ENCODE measurements around the gene CAMSAP3. TPM values are rescaled to one million over a fixed set of nuclear protein-coding genes. Genes with fewer than 3 reads are reported as not detected.

Gene CAMSAP3
- total RNA-seq, 1 donor from 2014 or later = 28.6 TPM

DNA sequence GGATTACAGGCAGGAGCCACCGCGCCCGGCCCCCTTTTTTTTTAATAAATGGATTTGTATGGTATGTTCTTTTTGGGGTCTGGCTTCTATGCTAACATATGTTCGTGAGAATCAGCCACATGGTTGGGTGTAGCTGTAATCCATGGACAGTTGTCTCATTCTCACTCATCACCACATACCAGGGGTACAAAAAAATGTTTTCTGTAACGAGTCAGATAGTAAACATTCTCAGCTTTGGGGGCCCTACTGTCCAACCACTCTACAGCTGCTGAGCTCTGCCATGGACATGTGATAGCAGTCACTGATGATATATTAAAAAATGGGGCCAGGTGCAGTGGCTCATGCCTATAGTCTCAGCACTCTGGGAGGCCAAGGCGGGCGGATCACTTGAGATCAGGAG, 68.0 kb downstream of the CAMSAP3 start:
- no peak for DNase-seq (ENCODE audit: extremely low spot score, unreplicated experiment)
- no peak overlapping the region for H3K4me3 Mint-ChIP-seq
- no peaks in the 10 kb centered on the region for H3K36me3 Mint-ChIP-seq
- H3K27me3 Mint-ChIP-seq = peaks cover 10% of the 10 kb centered on the region
- no peaks in the 10 kb centered on the region for H3K9me3 Mint-ChIP-seq
- TF ChIP-seq CTCF (conservative IDR thresholded peaks at IDR 0.05) = no peak
- no peaks in the 10 kb centered on the region for H3K4me1 Mint-ChIP-seq (ENCODE audit: unreplicated experiment)
- H3K27ac Mint-ChIP-seq = no peak overlapping the region

DNA sequence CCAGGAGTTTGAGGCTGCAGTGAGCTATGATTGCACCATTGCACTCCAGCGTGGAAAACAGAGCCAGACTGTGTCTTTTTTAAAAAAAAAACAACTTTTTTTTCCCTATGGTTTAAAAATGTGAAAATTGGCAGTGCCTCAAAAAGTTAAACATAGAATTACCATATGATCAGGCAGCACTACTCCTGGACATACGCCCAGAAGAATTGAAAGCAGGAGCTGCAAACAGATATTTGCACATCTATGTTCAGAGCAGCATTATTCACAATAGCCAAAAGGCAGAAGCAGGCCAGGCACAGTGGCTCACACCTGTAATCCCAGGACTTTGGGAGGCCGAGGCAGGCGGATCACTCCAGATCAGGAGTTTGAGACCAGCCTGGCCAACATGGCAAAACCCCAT, 69.4 kb downstream of the CAMSAP3 start:
- Mint-ChIP-seq H3K4me3 (no peak overlapping the region), H3K27ac (no peak overlapping the region), H3K9me3 (no peaks in the 10 kb centered on the region), H3K36me3 (no peaks in the 10 kb centered on the region), H3K4me1 (ENCODE audit: unreplicated experiment) (no peaks in the 10 kb centered on the region), H3K27me3 (peaks cover 20% of the 10 kb centered on the region)
- TF ChIP-seq CTCF (conservative IDR thresholded peaks at IDR 0.05) = no peak
- no peak for DNase-seq (ENCODE audit: extremely low spot score, unreplicated experiment)

Small RNAs within 50 kb of the gene (microRNA-seq; reads per million reads assigned to microRNA genes)
- 1.9 reads per million for gene MIR6792

Other genes with a start within 250 kb of the CAMSAP3 start
- 40.9 and 44.1 TPM in 2 replicates for gene ARHGEF18, start 246.9 kb upstream of the CAMSAP3 start, total RNA-seq (ENCODE audit: low replicate concordance)
- gene PEX11G, start 106.8 kb upstream of the CAMSAP3 start, total RNA-seq (ENCODE audit: low replicate concordance) = 4.8 and 5.7 TPM in 2 replicates
- 49.8 and 67.1 TPM in 2 replicates for gene ZNF358, start 79.8 kb upstream of the CAMSAP3 start, total RNA-seq (ENCODE audit: low replicate concordance)
- 24.0 and 24.3 TPM in 2 replicates for gene MCOLN1, start 73.2 kb upstream of the CAMSAP3 start, total RNA-seq (ENCODE audit: low replicate concordance)
- gene PNPLA6, start 60.1 kb upstream of the CAMSAP3 start, total RNA-seq (ENCODE audit: low replicate concordance) = 84.3 and 86.1 TPM in 2 replicates
- 38.5 and 46.5 TPM in 2 replicates for gene XAB2, start 33.7 kb downstream of the CAMSAP3 start, total RNA-seq (ENCODE audit: low replicate concordance)
- gene PET100, start 33.9 kb downstream of the CAMSAP3 start, total RNA-seq (ENCODE audit: low replicate concordance) = 160 and 184 TPM in 2 replicates
- gene PCP2, start 37.9 kb downstream of the CAMSAP3 start, total RNA-seq (ENCODE audit: low replicate concordance) = 1.0 TPM in 1 of 2 replicates, not detected in the other
- 61.6 and 108 TPM in 2 replicates for gene STXBP2, start 41.2 kb downstream of the CAMSAP3 start, total RNA-seq (ENCODE audit: low replicate concordance)
- gene RETN, start 73.2 kb downstream of the CAMSAP3 start, total RNA-seq (ENCODE audit: low replicate concordance) = not detected in 2 replicates
- not detected in 2 replicates for gene MCEMP1, start 81.2 kb downstream of the CAMSAP3 start, total RNA-seq (ENCODE audit: low replicate concordance)
- 92.6 and 107 TPM in 2 replicates for gene TRAPPC5, start 85.0 kb downstream of the CAMSAP3 start, total RNA-seq (ENCODE audit: low replicate concordance)
- gene FCER2, start 106.3 kb downstream of the CAMSAP3 start, total RNA-seq (ENCODE audit: low replicate concordance) = not detected in 2 replicates
- not detected in 2 replicates for gene CLEC4G, start 136.2 kb downstream of the CAMSAP3 start, total RNA-seq (ENCODE audit: low replicate concordance)
- gene CD209, start 151.7 kb downstream of the CAMSAP3 start, total RNA-seq (ENCODE audit: low replicate concordance) = not detected in 2 replicates
- gene CLEC4M, start 167.4 kb downstream of the CAMSAP3 start, total RNA-seq (ENCODE audit: low replicate concordance) = 0.48 and 0.69 TPM in 2 replicates
- 11.7 and 19.0 TPM in 2 replicates for gene EVI5L, start 234.4 kb downstream of the CAMSAP3 start, total RNA-seq (ENCODE audit: low replicate concordance)

Data from type B pancreatic cell (in vitro differentiated cells).